Mammary epithelial cell (primary cell): ENCODE data around the gene FAM107B.

Experiments used
- EZH2 ChIP-seq: IDR thresholded peaks from 2 replicates; pipeline ENCODE4 v1.6.1; 2012; ENCODE audit warnings: low read length, inconsistent platforms, borderline replicate concordance
- TF ChIP-seq, protein P1 (sequence below), 2 donors: IDR thresholded peaks in 1 of 2; conservative IDR thresholded peaks in 1 of 2; 2 replicates each; pipeline ENCODE4 v1.5.1; 2011 to 2012; ENCODE audit warnings: inconsistent platforms in 2 of 2, low read length in 2 of 2, mild to moderate bottlenecking in 2 of 2, control low read depth in 1 of 2, low read depth in 1 of 2; ENCODE audit not compliant: insufficient read depth in 1 of 2; ENCODE audit errors: extremely low read depth in 1 of 2

DNA sequence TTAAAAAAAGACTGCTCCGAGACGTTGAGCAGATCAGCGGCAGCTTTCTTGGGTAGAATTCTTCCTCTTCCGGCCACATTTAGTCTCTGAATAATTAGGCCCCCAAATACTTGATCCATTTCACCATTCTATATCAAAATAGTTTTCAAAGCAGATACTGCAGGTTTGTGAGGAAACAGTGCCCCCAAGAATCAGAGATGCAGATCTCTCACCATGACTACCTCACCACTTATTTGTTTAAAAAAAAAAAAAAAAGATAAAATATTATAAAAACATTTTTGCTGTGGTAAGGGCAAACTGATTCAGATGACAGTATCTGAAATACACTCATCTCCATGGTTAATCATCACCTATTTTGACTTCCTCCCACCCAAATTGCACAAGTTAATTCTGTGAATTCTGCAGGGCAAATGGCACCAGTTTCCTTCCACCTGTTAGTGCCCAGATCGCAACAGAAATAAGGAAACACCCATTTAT is 210.4 kb downstream of the FAM107B start:
- TF ChIP-seq, protein P1, sequence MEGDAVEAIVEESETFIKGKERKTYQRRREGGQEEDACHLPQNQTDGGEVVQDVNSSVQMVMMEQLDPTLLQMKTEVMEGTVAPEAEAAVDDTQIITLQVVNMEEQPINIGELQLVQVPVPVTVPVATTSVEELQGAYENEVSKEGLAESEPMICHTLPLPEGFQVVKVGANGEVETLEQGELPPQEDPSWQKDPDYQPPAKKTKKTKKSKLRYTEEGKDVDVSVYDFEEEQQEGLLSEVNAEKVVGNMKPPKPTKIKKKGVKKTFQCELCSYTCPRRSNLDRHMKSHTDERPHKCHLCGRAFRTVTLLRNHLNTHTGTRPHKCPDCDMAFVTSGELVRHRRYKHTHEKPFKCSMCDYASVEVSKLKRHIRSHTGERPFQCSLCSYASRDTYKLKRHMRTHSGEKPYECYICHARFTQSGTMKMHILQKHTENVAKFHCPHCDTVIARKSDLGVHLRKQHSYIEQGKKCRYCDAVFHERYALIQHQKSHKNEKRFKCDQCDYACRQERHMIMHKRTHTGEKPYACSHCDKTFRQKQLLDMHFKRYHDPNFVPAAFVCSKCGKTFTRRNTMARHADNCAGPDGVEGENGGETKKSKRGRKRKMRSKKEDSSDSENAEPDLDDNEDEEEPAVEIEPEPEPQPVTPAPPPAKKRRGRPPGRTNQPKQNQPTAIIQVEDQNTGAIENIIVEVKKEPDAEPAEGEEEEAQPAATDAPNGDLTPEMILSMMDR (conservative IDR thresholded peaks at IDR 0.05 in 1 of 2, IDR thresholded peaks at IDR 0.05 in 1 of 2; ENCODE audit: extremely low read depth in 1 of 2, insufficient read depth in 1 of 2, low read depth in 1 of 2, low read length in 2 of 2): no peak
- no peak for TF ChIP-seq EZH2
